GM12873 (cell line): Measurements from ENCODE around the gene NDUFC2.

Experiments
- TF ChIP-seq, protein P1 (sequence below): IDR thresholded peaks from 2 replicates; pipeline ENCODE4 v1.5.1; 2012; ENCODE audit warnings: low read depth, mild to moderate bottlenecking, moderate library complexity, low read length, control low read depth; ENCODE audit not compliant: insufficient read depth; ENCODE audit errors: missing control alignments

Gene NDUFC2

DNA sequence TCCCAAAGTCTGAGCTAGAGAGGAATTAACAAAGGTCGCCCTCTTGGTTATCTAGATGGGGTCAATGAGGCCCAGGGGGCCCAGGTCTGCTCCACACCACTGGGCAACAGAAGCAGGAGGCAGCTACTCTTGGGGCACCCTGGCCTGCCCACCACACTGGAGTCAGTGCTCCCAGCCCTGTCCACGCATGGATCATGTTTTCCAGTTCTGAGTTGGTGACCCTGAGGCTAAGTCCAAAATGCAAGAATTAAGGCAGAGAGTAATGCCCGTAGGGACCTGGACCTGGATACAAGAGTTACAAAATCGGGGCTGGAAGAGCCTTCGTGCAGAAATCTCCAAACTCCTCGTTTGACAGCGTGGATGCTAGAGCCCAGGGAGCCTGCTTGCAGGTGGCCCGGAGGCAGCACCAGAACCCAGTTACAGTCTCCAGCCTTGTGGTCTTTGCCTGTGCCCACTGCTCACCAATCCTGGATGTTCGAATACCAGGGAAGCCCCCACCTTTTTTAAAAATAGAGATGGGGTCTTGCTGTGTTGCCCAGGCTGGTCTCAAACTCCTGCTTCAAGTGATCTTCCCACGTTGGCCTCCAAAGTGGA is 22.1 kb downstream of the NDUFC2 start:
- TF ChIP-seq, protein P1, sequence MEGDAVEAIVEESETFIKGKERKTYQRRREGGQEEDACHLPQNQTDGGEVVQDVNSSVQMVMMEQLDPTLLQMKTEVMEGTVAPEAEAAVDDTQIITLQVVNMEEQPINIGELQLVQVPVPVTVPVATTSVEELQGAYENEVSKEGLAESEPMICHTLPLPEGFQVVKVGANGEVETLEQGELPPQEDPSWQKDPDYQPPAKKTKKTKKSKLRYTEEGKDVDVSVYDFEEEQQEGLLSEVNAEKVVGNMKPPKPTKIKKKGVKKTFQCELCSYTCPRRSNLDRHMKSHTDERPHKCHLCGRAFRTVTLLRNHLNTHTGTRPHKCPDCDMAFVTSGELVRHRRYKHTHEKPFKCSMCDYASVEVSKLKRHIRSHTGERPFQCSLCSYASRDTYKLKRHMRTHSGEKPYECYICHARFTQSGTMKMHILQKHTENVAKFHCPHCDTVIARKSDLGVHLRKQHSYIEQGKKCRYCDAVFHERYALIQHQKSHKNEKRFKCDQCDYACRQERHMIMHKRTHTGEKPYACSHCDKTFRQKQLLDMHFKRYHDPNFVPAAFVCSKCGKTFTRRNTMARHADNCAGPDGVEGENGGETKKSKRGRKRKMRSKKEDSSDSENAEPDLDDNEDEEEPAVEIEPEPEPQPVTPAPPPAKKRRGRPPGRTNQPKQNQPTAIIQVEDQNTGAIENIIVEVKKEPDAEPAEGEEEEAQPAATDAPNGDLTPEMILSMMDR = no peak

DNA sequence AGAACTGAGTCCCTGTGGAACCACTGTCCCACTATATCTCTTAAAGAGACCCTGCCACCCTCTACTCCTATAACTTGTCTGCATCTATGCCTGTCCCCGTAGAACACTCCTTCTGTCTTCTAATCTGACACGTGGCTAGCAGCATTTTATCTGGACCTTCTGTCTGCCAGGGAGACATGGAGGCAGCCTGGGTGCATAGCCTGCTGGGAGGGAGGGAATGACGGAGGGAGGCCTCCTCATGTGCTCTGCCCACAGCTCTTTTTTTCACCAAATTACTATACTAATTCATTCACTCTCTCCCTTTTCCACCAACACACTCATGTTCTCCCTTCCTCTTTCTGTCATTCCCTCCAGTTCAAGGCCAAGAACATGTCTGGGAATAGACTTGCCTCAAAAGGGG is 23.6 kb downstream of the NDUFC2 start:
- TF ChIP-seq, protein P1 = no peak

DNA sequence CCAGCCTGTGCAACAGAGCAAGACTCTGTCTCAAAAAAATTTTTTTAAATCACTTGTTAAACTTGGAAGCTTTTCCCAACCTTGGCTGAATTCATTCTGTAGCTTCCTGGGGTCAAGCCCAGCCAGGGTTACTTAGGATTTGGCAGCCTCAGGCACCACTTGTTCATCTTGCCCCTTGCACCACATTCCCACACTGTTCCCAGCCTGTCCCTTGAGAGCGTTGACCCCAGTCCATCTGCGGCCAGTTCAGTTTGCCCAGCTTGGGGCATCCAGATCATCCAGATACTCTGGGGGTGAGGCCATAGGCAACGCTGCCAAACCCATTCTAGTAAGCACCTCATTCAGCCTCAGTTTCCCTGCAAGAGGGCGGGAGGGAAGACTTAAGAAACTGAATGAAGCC is 24.7 kb downstream of the NDUFC2 start:
- TF ChIP-seq, protein P1 = no peak

DNA sequence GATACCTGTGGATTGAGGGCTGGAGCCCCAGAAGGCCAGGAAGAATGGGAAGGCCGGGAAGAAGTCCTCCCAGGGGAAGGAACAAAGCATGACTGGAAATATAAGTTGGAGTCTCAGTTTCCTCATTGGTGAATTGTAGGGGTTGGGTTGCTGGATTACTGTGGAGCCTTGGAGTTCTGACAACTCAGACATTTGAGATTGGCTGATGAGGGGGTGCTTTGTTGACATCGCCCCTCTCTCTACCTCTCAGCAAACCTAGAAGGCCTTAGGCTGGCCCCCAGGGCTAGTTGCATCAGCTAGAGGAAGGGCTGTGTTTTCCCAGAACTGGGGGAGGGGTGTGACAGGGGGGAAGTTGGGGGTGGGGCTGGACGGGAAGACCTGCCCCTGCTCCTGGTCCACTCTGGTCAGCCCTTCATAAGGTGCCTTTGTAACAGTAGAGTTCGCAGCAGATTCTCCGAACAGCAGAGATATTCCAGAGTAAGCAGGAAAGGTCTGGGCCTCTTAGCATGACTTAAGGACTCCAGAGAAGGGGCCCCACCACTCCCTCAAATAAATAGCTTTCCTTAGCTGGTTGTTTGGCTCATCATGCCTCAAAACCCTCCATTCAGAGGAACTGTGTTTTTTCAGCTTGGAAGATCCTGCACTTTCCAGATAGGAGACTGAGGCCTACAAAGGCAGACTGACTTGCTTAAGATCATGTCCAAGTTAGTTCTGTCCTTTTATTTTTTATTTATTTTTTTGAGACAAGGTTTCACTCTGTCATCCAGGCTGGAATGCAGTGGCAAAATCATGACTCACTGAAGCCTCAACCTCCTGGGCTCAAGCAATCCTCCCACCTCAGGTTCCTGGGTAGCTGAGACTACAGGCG is 28.5 kb downstream of the NDUFC2 start:
- TF ChIP-seq, protein P1 = no peak

- TF ChIP-seq, protein P1 = no peak
Measured at GRCh38 chr11:78049348-78049747, 30.3 kb downstream of the NDUFC2 start.

- TF ChIP-seq, protein P1 = no peak
Measured at GRCh38 chr11:78048561-78048960, 31.1 kb downstream of the NDUFC2 start.

GRCh38 chr11:78046486-78046854 is 33.2 kb downstream of the NDUFC2 start:
- TF ChIP-seq, protein P1 = no peak
